ENCODE data around the gene ADCY7.

ADCY7 gene

GRCh38 chr16:50313596-50314478 lies 47.5 kb downstream of the ADCY7 start:
- no peak for DNase-seq (ENCODE audit: low read depth)

DNA sequence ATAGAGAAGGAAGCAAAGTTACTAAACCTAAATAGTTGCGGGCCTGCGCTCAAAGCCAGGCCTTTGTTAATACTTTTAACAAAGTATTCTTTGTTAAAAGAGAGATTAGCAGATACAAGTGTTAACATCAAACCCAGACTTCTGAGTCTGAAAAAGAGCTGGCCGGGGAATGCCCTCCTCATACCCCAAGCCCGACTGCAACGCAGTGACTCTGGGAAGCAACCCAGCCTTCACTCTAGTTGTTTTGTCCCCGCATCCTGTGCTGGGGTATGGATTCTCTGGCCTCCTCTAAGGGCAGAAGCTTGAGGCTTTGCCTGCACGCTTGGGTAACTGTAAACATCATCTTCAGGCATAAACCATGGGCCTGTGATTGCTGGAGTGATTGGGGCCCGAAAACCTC lies 48.3 kb downstream of the ADCY7 start:
- DNase-seq (ENCODE audit: low read depth): no peak

GRCh38 chr16:50315346-50315997 lies 49.1 kb downstream of the ADCY7 start:
- no peak for DNase-seq (ENCODE audit: low read depth)

DNA sequence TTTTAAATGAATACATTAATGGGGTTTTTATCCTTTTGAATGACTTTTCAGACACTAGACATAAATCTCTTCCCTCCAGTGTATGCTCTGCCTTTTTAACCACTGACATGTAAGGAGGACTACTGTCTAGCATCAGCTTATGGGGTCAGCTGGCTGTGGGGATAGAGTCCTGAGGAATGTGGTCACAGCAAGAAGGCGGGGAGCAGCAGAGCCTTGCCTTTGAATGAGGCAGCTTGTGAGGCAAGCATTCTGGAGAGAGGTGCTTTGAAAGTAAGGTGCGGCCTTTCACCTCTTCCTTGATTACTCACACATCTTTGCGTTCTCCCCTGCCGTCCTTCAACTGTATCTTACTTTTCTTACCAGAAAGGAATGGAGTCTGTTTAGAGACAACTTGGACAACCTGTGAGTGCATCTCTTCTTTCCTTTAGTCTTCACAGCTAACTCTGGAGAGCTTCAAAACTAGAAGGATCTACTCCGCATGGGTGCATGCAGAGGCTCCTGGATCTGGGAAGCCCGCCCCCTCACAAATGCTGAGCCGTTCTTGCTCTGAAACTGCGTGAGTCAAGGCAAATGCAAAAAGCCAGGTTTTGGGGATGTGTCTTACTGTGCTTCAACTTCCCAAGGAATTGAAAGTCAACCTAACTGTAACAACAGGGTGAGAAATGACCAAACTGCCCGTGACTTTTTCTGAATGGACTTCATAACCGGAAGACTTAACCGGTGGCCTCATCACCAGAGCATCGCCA lies 49.9 kb downstream of the ADCY7 start:
- DNase-seq (ENCODE audit: low read depth): no peak

- no peak for DNase-seq (ENCODE audit: low read depth)
Observed at GRCh38 chr16:50316848-50317630, 50.7 kb downstream of the ADCY7 start.

DNA sequence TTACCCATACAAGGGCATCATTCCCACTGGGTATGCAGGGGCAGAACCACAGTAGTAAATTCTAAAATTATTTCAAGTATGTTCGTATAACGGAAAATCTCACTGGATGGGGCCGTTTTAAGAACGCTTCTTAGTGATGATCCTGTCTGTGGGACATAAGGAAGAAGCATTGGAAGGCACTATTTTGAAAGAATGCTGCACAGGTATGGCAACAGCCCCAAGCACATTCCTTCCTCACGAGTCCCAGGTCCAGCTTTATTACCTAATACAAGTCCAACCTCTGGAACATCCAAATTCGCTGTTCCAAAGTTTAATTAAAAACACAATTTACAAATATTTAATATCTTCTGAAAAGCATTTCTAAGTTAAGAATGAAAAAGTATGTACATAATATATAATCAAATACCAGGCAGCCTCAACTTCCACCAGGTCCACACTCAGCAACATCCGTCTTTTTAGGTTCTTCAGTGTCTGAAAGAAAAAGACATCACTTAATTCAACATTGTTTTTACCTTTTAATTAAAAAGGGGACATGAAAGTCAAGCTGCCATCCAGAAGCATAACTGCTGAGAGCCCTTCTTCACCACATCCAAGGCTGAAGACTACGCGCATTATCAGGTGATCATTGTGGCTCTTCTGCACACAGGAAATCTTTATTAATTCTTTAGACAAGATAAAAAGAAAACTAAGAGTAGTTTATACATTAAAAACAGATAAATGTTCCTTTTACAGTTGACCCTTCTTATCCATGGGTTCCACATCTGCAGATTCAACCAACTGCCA lies 52.6 kb downstream of the ADCY7 start:
- DNase-seq (ENCODE audit: low read depth): no peak

DNA sequence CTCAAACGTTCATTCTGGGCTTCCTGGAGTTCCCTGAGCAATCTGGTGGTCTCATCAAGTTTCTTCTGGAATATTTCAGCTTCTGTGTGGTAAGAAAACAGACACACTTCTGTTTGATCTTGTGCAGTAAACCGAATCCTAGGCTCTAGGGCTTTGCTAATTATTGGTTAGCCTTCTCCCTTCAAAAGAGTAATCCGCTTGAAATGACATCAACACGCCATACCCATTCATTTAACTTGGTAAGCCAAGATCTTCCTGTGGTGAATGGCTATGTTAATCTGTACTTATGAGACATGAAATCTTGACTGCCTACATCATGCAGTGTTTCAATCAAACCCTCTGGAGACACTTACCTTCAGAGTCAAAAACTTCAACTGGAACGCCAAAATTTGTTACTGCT lies 54.0 kb downstream of the ADCY7 start:
- DNase-seq (ENCODE audit: low read depth): no peak

GRCh38 chr16:50322333-50322732 lies 56.0 kb downstream of the ADCY7 start:
- DNase-seq (ENCODE audit: low read depth): no peak

GRCh38 chr16:50323335-50324011 lies 57.1 kb downstream of the ADCY7 start:
- no peak for DNase-seq (ENCODE audit: low read depth)

DNA sequence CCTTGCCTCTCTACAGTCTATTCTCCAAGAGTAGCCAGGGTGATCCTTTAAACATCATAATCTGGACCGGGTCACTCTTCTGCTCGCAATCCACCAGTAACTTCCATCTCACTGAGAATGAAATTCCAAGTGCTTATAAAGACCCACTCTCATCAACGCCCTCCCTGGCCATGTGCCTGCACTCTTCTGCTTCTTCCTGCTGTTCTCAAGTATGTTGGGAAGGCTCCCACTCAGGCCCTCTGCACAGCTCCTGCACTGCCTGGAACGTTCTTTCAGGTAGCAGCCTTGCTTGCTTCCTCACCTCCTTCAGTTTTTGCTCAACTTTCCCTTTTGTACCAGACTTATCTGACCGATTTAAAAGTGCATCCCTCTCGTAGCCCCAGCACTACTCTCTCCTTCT lies 58.0 kb downstream of the ADCY7 start:
- DNase-seq (ENCODE audit: low read depth): no peak

DNA sequence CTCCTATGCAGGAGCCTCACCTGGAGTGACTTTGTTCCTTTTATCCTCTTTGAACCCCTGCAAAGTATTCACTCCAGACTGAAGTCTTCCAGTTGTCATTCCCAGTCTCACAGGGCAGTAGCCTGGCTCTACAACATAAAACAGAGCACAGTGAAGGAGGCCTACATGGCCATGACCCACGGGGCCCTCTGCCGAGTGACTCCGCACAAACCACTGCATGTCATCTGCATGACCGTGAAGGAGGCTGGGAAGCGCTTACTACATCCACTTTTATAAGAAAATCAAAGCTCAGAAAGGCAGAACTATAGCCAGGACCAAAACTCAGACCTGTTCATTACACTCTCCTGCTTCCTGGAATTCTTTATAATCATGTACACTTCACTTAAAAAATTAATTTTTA lies 59.9 kb downstream of the ADCY7 start:
- no peak for DNase-seq (ENCODE audit: low read depth)

GRCh38 chr16:50326835-50327465 lies 60.6 kb downstream of the ADCY7 start:
- DNase-seq (ENCODE audit: low read depth): peak; percentile 48

DNA sequence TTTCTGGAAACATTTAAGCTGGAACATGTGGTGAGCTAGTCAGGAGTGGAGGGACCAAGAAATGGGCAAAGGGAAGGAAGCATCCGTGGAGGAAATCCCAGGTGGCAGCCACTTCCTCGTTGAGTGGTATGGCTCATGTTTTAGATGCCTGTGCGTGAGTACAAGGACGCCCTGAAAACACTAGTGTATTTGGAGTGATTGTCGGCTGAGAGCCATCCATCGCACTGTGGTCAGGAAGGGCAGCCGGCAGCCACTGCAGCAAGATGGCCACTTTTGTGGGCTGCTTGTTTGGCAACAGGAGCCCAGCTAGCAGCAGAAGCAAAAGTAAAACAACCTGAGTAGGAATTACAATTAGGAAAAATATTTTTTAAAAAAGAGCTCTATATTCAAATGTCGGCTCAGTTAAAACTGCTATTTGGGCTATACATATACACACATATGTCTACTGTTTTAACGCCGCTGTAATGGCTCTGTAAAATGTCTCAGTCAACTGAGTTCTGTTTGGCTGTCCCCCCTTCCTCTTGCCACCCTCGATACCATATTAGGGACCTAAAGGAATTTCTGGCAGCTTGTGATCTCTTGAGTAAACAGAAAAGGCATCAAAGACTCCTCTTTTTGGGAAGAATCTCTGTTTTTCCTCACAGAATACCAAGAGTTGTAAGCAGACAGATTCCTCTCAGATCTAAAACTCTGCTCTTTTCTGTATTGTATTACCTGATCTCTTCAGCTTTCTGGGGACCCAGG lies 63.3 kb downstream of the ADCY7 start:
- no peak for DNase-seq (ENCODE audit: low read depth)

DNA sequence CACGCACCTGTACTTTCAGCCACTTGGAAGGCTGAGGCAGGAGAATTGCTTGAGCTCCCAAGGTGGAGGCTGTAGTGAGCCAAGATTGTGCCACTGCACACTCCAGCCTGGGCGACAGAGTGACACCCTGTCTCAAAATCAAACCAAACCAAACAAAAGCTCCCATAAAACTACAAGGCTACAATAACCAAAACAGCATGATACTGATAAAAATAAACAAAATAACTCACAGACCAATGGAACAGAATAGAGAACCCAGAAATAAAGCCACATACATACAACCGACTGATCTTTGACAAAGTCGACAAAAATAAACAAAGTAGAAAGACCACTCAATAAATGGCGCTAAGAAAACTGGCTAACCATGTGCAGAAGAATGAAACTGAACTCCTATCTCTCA lies 65.2 kb downstream of the ADCY7 start:
- DNase-seq (ENCODE audit: low read depth): no peak

DNA sequence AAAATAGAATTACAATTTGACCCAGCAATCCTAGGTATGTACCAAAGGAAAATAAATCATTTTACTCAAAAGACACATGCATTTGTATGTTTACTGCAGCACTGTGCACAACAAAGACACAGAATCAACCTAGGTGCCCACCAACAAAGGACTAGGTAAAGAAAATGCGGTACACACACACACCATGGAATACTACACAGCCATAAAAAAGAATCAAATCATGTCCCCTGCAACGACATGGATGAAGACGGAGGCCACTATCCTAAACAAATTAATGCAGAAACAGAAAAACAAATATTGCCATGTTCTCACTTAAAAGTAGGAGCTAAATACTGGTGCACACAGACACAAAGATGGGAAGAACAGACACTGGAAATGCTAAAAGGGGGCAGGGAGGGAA lies 66.2 kb downstream of the ADCY7 start:
- no peak for DNase-seq (ENCODE audit: low read depth)

GRCh38 chr16:50334106-50334975 lies 68.0 kb downstream of the ADCY7 start:
- DNase-seq (ENCODE audit: low read depth): no peak

DNA sequence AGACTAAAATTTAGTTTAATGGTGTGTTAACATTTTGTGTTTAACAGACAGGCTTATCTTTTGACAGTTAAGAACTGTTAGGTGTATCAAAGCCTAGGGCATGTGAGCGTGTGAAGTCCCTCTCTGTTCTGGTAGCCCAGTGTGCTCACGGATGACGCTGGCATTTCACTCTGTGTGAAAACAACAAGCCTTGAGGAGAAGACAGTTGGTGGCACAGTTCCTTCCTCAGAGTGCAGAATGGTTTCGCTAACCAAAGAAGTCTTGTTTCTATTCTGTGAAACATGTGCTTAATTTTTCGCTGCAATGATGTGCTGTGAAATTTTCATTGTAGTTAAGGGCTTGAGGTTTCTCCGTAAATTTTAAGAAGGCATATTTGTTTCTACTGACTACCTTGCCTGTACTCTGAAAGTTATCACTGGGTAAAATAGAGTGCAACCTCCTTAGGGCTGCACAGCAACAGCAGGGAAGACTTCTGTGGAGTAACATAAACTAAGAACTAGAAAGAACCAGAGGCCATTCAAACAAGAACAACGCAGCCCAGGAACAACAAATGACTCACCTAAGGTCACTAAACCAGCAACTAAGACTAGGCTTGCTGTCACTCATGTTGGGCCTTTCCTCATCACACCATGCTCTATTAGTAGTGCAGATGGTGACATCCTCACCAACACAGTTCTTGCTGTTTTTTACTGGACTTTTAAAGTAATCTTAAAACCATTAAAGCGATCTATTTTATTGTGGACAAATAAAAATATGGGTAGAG lies 69.0 kb downstream of the ADCY7 start:
- no peak for DNase-seq (ENCODE audit: low read depth)

DNA sequence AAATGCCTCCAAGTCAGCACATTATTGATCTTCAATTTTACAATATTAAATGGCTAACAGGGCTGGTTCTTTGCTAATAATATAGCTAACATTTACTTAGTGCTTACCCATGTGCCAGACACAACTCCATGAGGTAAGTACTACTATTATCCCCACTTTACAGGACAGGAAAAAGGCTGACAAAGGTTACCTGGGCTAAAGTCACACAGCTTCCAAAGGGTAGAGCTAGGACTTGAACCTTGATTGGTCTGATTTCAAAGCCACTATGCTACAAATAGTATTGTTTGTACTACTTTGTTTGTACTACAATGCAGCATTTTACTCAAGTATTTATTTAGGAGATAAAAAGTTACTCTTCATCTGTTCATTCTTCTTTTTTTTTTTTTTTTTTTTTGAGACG lies 70.5 kb downstream of the ADCY7 start:
- no peak for DNase-seq (ENCODE audit: low read depth)

Data from activated T-cell treated with anti-CD3 and anti-CD28 coated beads for 24 hours (primary cell).